ENCODE results near the gene CEACAM18.

CEACAM18 gene

GRCh38 chr19:51467864-51468544 is 10.3 kb upstream of the CEACAM18 start:
- H3K4me1 ChIP-seq (ENCODE audit: control insufficient read depth, low read length): no peaks in the 10 kb centered on the region
- H3K79me2 ChIP-seq (ENCODE audit: control insufficient read depth, low read length): no peaks in the 10 kb centered on the region
- H3K4me2 ChIP-seq (ENCODE audit: low read length): no peak overlapping the region
- H4K20me1 ChIP-seq (ENCODE audit: control insufficient read depth, insufficient read depth, low read depth, low read length): no peaks in the 10 kb centered on the region
- no peak overlapping the region for H3K4me3 ChIP-seq (ENCODE audit: low read length)
- no peak overlapping the region for H3K27ac ChIP-seq (ENCODE audit: low read depth, low read length)
- no peaks in the 10 kb centered on the region for H3K9me3 ChIP-seq (ENCODE audit: control insufficient read depth, insufficient read depth, low read length)
- H3K27me3 ChIP-seq (ENCODE audit: control insufficient read depth, low read length): peaks cover 10% of the 10 kb centered on the region; the same call in 1 of the 2 replicates
- H3K36me3 ChIP-seq (ENCODE audit: control insufficient read depth, low read length): no peaks in the 10 kb centered on the region
- no peaks in the 10 kb centered on the region for H3F3A ChIP-seq (ENCODE audit: control insufficient read depth, insufficient read depth)
- H3K9me2 ChIP-seq (replicated peaks; ENCODE audit: control insufficient read depth, low read length): no peaks in the 10 kb centered on the region
- TF ChIP-seq EZH2phosphoT487 (IDR thresholded peaks at IDR 0.05; ENCODE audit: borderline replicate concordance, low read length) (no peak), CTCF (IDR thresholded peaks at IDR 0.05; ENCODE audit: low read depth, low read length, poor library complexity, severe bottlenecking) (no peak)

DNA sequence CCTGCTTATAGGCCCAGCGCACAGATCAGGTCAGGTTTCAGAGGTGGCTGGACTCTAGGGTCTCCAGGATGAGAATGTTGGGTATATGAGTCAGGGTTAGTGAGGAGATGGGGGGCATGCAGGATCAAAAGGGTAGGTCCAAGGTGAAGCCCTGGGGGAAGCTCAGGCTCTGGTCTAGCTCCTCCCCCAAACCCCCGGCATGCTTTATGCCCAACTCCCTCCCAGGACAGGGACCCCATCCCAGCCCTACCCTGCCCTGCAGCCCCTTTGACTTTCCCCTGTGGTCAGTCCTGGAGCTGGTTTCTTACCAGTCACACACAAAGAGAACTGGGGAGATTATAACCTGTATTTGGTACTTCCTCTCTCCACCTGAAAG is 9.8 kb upstream of the CEACAM18 start:
- Histone ChIP-seq H3K27ac (ENCODE audit: low read depth, low read length) (no peak overlapping the region), H4K20me1 (ENCODE audit: control insufficient read depth, insufficient read depth, low read depth, low read length) (no peaks in the 10 kb centered on the region), H3K79me2 (ENCODE audit: control insufficient read depth, low read length) (no peaks in the 10 kb centered on the region), H3K4me2 (ENCODE audit: low read length) (no peak overlapping the region), H3K4me3 (ENCODE audit: low read length) (no peak overlapping the region), H3K9me3 (ENCODE audit: control insufficient read depth, insufficient read depth, low read length) (no peaks in the 10 kb centered on the region), H3K9me2 (replicated peaks; ENCODE audit: control insufficient read depth, low read length) (no peaks in the 10 kb centered on the region), H3K4me1 (ENCODE audit: control insufficient read depth, low read length) (no peaks in the 10 kb centered on the region), H3F3A (ENCODE audit: control insufficient read depth, insufficient read depth) (no peaks in the 10 kb centered on the region), H3K27me3 (ENCODE audit: control insufficient read depth, low read length) (peaks cover 11% of the 10 kb centered on the region; the same call in 1 of the 2 replicates), H3K36me3 (ENCODE audit: control insufficient read depth, low read length) (no peaks in the 10 kb centered on the region)
- TF ChIP-seq CTCF (IDR thresholded peaks at IDR 0.05; ENCODE audit: low read depth, low read length, poor library complexity, severe bottlenecking) (no peak), EZH2phosphoT487 (IDR thresholded peaks at IDR 0.05; ENCODE audit: borderline replicate concordance, low read length) (no peak)

DNA sequence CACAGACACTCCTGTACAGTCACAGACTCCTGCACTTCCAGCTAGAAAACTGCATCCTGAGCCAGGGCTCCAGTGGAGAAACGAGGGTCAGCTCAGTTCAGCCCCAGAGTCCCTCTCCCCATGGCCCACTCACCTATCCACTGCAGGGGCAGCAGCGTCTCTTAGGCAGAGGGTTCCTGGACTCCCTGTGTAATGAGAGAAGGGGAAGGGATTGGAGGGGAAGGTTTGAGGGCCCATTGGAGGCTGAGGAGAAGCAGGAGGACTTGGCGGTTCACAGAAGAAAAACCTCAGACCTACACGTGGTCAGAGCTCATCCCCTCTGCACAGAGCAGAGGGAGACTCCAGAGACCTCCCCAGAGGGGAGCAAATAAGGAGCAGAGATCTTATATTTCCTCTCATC is 9.2 kb upstream of the CEACAM18 start:
- Histone ChIP-seq H3K27ac (ENCODE audit: low read depth, low read length) (no peak overlapping the region), H4K20me1 (ENCODE audit: control insufficient read depth, insufficient read depth, low read depth, low read length) (no peaks in the 10 kb centered on the region), H3K4me3 (ENCODE audit: low read length) (no peak overlapping the region), H3K36me3 (ENCODE audit: control insufficient read depth, low read length) (no peaks in the 10 kb centered on the region), H3F3A (ENCODE audit: control insufficient read depth, insufficient read depth) (no peaks in the 10 kb centered on the region), H3K9me3 (ENCODE audit: control insufficient read depth, insufficient read depth, low read length) (no peaks in the 10 kb centered on the region), H3K4me2 (ENCODE audit: low read length) (no peak overlapping the region), H3K9me2 (replicated peaks; ENCODE audit: control insufficient read depth, low read length) (no peaks in the 10 kb centered on the region), H3K79me2 (ENCODE audit: control insufficient read depth, low read length) (no peaks in the 10 kb centered on the region), H3K27me3 (ENCODE audit: control insufficient read depth, low read length) (peaks cover 15% of the 10 kb centered on the region; the same call in 1 of the 2 replicates), H3K4me1 (ENCODE audit: control insufficient read depth, low read length) (no peaks in the 10 kb centered on the region)
- TF ChIP-seq EZH2phosphoT487 (IDR thresholded peaks at IDR 0.05; ENCODE audit: borderline replicate concordance, low read length) (no peak), CTCF (IDR thresholded peaks at IDR 0.05; ENCODE audit: low read depth, low read length, poor library complexity, severe bottlenecking) (no peak)

All from DOHH2 (cell line).